ENCODE measurements around the gene COL13A1.

DNA sequence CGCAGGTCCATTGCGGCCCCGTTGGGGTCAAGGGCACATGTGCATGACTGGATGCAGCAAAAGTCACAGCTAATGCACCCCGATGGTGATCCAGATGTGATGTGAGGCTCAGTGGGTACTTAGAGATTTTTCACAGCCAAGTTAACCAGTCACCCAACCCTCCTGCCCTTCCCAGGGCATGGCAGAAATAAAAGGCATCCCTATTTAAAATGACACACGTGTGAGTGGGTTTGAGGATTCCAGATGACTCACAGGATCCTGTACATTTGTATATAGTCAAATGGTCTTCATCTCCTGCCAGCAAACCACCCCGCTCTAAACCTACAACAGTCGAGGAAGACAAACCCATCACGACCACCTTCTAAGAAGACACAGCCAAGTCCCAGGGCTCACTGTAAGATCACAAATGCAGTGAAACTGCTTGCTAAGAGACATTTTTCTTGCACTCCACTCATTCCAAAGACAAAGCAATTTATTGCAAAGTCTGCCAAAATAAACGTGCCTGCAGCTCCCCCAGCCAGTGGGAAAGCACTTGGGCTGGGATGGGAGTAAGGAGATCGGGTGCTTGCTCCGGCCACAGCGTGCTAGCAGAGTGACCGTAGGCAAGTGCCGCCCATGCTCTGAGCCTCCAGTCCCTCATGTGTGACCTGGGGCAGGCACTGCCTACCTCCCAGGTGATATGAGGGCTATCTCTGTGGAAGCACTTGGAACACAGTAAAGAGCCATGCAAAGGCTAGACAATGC lies 164.4 kb downstream of the COL13A1 start:
- TF ChIP-seq, protein P1, sequence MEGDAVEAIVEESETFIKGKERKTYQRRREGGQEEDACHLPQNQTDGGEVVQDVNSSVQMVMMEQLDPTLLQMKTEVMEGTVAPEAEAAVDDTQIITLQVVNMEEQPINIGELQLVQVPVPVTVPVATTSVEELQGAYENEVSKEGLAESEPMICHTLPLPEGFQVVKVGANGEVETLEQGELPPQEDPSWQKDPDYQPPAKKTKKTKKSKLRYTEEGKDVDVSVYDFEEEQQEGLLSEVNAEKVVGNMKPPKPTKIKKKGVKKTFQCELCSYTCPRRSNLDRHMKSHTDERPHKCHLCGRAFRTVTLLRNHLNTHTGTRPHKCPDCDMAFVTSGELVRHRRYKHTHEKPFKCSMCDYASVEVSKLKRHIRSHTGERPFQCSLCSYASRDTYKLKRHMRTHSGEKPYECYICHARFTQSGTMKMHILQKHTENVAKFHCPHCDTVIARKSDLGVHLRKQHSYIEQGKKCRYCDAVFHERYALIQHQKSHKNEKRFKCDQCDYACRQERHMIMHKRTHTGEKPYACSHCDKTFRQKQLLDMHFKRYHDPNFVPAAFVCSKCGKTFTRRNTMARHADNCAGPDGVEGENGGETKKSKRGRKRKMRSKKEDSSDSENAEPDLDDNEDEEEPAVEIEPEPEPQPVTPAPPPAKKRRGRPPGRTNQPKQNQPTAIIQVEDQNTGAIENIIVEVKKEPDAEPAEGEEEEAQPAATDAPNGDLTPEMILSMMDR (conservative IDR thresholded peaks at IDR 0.05; ENCODE audit: low read depth in 2 of 2), result no peak
- no peak for TF ChIP-seq POLR2AphosphoS5 (IDR thresholded peaks at IDR 0.05; ENCODE audit: low read depth)
- TF ChIP-seq JUNB (IDR thresholded peaks at IDR 0.05; ENCODE audit: unreplicated experiment), result no peak
- TF ChIP-seq EZH2 (IDR thresholded peaks at IDR 0.05; ENCODE audit: low read depth, unreplicated experiment), result no peak
- TF ChIP-seq, protein P2, sequence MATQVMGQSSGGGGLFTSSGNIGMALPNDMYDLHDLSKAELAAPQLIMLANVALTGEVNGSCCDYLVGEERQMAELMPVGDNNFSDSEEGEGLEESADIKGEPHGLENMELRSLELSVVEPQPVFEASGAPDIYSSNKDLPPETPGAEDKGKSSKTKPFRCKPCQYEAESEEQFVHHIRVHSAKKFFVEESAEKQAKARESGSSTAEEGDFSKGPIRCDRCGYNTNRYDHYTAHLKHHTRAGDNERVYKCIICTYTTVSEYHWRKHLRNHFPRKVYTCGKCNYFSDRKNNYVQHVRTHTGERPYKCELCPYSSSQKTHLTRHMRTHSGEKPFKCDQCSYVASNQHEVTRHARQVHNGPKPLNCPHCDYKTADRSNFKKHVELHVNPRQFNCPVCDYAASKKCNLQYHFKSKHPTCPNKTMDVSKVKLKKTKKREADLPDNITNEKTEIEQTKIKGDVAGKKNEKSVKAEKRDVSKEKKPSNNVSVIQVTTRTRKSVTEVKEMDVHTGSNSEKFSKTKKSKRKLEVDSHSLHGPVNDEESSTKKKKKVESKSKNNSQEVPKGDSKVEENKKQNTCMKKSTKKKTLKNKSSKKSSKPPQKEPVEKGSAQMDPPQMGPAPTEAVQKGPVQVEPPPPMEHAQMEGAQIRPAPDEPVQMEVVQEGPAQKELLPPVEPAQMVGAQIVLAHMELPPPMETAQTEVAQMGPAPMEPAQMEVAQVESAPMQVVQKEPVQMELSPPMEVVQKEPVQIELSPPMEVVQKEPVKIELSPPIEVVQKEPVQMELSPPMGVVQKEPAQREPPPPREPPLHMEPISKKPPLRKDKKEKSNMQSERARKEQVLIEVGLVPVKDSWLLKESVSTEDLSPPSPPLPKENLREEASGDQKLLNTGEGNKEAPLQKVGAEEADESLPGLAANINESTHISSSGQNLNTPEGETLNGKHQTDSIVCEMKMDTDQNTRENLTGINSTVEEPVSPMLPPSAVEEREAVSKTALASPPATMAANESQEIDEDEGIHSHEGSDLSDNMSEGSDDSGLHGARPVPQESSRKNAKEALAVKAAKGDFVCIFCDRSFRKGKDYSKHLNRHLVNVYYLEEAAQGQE (IDR thresholded peaks at IDR 0.05; ENCODE audit: unreplicated experiment), result no peak
- no peak for TF ChIP-seq EZH2phosphoT487 (IDR thresholded peaks at IDR 0.05; ENCODE audit: unreplicated experiment)
